ENCODE measurements around the gene PKIG.

Gene PKIG

DNA sequence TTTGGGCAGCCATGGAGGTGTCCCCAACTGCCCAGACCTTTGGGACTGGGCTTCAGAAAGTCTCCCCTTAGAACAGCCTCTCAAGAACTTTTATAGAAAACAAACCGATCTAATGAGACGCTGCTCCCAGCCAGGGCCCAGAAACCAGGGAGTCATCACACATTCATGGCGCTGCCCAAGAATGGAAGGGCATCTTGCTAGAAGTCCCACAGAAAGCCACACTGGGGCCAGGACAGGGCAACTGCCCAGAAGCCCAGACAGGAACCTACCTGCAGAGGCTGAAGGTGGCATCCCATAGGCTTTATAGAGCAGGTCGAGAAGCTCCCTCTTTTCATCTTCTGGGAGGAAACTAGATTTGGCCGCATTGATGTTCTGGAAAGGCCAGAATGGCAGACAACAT lies 37.7 kb downstream of the PKIG start:
- DNase-seq (ENCODE audit: low read depth in 2 of 2), result no peak

DNA sequence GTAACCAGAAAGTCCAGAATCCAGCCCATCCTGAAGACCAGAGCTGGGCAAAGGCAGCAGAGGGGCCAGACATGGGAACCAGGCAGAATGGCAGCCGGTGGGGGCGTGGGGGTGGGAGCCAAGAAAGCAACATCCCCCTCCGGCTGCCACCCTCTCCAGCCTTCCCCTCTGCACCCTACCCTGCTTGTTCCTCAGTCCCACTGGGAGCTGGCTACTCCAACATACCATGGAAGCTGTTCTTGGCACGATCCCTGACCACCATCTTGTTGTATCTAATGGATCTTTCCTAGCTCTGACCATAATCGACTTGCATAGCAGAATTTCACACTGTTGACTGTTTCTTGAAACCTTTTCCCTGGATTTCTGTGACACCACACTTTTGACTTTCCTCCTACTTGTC lies 38.9 kb downstream of the PKIG start:
- DNase-seq (ENCODE audit: low read depth in 2 of 2), result no peak

DNA sequence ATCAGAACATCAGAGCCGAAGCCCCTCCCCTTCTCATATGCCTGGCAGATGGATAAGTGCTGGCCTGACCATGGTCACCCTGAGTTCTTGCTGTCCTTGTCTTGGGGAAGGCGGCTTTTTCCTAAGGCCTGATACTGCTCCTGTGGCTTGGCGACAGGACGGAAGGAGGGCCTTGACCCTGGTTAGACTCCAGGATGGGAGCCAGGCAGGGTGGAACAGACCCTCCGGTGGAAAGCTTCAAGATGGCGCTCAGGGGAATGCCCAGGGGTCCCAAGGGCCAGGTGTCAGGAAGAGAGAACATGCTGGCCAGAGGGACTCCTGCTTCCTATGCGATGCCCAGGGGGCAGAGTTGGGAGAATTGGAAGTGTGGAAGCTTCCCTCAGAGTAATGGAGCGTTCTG lies 39.6 kb downstream of the PKIG start:
- DNase-seq (ENCODE audit: low read depth in 2 of 2), result no peak

DNA sequence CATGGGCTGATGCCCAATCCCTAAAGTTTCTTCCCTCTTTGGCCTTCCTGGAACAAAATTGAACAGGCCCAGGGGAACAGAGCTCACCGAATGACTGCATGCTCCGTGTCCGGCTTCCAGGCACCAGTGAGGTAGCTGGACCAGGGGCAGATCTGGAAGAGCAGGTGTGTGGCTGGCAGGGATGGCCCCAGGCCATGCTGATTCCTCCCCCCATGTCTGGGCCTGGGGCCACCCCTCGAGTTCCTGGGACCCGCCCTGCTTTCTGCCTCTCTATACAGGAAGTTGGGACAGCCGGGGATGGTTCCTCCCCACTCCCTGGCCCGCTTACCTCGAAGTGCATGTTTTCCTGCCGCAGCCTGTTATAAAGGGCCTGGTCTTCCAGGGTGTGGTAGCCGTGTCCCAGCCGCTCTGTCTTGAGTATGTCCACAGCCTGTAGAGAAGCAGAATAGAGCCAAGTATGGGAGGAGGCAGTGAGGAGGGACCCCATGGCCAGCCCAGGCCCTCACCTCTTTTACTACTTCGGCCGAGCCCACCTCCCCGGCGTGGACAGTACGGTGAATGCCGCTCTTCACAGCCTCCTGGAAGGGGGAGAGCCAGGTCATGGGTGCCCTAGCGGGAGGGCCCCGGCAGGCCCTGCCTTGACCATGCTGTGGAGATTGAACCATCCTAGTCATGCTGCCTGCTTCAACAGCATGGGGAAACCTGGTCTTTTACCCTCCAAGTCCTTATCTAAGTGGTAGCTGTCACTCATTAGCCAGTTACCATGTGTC lies 40.3 kb downstream of the PKIG start:
- no peak for DNase-seq (ENCODE audit: low read depth in 2 of 2)

DNA sequence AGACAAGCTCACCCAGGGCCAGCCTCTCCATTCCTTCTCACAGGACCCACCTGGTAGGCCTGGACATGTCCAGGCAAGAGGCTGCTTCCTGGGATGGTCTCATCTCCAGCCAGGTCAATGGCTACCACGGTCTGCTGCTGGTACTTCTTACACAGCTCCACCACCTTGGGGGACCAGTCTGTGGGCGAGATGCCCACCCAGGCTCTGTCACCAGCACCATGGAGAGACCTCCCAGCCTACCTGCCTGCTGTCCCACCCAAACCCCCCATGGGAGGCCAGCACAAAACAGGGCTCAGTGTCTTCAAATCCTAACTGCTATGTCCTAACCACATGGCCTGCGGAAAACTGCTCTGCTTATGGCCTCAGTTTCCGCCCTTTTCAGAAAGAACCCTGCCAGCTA lies 41.8 kb downstream of the PKIG start:
- no peak for DNase-seq (ENCODE audit: low read depth in 2 of 2)

DNA sequence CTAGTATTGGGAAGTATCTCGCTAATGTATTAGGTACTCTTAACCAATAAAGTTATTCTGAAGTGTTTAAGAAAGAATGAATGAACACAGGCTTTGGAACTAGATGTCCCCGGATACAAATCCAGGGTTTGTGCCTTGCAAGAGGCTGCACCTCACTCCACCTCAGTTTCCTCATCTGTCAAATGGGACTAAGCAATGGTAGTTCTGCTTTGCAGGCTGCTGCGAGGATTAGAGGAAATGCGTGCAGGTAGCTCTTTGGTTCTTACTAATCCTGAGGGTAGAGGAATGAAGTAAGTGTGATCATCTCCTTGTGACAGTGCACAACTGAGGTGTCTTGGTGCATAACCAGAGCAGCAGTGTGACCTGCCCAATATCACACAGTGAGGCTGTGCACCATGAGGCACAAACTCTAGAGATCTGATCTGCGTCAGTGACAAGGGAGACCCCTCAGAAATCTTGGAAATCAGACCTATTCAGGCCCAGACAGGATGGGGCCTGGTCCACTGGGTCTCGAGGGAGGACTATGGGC lies 42.4 kb downstream of the PKIG start:
- DNase-seq (ENCODE audit: low read depth in 2 of 2), result no peak

DNA sequence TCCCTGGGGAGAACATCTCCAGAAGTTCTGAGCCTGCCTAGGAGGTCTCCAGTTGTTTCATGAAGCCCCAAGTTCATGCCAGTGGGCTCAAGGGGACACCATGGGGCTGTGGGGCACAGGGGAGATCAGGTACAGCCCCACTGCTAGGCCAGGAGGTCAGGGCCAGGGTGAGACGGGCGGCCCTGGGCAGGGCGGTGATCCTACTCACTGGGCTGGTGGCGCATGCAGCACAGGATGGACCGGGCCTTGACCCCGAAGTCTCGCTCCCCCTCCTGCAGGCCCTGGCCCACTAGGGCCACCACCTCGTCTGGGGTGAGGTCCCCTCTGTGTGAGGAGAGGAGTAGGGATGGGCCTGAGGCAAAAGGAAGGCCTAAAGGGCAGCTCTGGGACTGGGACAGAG lies 43.0 kb downstream of the PKIG start:
- DNase-seq (ENCODE audit: low read depth in 2 of 2), result no peak

DNA sequence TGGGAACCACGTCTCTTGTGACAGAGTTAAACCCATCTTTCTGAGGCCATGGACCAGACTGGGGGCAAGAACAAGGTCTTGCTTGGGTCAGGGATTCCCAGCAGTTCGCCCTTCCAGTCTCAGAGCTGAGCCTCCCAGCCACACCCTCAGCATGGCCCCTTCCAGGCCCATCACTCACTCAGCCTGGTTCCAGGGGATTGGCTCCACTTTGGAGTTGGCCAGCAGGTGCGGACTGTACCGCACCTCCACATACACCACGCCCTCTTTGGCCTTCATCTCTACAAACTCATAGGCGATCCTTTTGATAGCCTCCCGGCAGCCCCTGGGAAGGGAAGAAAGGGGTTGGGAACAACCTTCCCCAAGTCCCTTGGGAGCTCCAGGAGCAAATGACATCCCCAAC lies 43.9 kb downstream of the PKIG start:
- no peak for DNase-seq (ENCODE audit: low read depth in 2 of 2)

DNA sequence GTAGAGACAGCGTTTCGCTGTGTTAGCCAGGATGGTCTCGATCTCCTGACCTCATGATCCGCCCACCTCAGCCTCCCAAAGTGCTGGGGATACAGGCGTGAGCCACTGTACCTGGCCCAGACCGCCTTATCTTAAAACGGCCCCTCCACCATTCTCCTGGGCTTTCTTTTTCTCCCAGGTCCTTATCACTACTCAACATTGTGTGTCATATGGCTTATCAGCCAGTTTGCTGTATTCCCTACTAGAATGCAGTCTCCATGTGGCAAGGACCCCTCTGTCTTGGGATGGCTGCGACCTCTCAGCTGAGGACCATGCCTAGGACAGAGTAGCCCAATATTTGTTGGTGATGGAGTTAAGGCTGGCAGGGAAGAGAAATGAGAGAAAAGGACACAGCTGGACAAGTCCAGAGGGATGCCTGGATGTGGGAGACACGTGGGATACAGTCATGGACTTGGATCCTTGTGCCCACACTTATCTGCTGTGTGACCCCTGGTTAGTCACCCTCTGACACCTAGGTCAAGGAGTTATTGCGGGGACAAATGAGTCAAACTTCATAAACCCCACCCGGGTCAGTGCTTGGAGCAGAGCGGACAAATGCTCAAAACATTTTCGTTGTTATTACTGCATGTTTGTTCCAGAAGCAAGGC lies 45.1 kb downstream of the PKIG start:
- DNase-seq (ENCODE audit: low read depth in 2 of 2), result no peak

DNA sequence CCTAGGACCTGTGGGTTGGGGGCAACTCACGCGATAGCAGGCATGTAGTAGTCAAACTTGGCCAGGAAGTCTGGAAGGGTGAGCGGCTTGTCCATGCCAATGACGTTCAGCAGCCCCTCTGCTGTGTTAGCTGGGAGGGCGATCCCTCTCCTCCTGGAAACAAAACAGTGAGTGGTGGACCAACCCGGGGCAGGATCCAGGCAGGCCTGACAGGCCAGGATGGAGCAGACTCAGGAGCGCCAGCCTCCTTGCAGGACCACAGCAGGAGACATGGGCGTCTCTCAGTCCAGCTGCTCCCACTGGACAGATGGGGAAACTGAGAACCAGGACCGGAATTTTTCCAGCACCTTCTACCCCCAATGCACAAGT lies 46.6 kb downstream of the PKIG start:
- no peak for DNase-seq (ENCODE audit: low read depth in 2 of 2)

DNA sequence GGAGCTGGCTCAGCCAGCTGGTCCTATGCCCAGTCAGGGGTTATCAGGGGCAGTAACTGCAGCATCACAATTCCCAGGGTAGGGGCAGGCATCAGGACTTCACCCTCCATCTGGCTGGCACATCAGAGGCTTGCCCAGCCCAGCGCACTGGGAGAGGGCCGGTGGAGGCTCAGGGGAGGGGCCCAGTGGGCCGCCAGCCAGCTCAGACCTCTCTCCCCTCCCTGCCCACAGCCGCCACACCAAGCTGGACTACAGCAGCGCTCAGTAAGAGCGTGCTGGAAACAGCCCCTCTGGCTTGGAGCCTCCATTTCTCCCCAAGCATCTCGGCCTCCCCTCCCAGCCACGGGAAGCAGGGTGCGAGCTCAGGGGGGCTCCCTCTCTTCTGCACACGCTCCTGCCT lies 47.2 kb downstream of the PKIG start:
- DNase-seq (ENCODE audit: low read depth in 2 of 2), result no peak

DNA sequence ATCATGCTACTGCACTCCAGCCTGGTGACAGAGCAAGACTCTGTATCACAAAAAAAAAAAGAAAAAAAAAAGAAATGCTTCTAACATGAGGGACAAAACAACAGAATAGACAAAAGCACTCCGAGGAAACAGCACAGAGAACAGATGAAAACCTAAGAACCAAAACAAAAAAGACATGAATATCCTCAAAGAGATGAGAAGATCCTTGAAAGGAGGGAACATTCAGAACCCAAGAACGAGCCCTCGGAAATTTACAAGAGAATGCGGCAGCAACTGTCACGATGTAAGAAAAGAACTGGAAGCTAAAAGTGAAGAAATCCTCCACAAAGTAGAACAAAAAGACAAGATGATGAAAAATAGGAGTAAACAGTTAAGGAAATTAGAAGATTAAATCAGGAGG lies 47.9 kb downstream of the PKIG start:
- no peak for DNase-seq (ENCODE audit: low read depth in 2 of 2)

DNA sequence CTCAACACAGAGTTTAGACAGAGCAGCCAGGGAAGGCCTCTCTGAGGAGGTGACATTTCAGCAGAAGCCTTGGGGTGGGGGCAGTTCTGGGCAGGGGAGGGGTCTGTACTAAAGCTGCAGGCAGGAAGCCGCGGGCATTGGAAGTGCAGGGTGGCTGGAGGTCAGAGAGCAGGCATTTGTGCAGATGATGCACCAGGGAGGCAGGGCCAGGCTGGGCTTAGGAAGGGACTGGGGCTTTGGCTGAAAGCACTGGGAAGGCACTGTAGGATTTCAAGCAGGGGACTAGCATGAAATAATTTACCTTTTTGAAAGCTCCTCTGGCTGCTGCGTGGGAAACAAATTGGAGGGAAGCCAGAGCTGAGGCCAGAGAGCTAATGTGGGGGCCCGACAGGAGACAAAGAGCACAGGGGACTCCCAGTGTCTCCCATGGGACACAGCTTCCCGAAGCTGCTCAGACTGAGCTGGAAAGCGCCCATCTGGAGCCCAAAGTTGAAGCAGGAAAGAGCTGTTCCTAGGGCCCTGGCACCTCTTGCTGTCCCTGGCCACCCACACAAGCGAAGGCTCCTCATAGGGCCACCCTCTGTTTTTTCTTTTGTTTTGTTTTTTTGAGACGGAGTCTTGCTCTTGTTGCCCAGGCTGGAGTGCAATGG lies 49.8 kb downstream of the PKIG start:
- no peak for DNase-seq (ENCODE audit: low read depth in 2 of 2)

DNA sequence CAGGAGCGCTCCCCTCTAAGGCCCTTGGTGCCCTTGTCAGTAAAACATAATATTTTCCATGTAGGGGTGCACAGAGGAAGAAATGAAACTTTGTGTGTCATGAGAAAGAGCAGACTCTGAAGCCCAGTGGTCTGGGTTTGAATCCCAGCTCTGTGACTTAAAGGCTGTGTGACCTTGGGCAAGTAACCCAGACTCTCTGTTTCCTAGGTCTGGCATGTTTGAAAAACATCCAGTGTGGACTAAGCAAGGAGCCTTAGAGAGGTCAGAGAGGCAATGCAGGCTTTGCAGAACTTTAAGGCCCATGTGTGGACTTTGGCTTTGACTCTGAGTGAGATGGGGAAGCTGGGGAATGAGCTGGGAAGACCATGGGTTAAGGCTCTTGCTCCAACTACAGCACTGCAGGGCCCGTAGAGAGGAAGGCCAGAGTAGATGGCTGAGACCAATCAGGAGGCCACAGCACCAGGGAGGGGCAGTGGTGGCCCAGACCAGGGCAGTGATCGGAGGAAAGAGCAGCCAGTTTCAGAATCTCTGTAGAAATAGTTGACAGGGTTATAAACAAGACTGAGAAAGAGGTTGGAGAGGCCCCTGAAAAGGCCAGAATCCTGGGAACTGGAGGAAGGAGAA lies 50.9 kb downstream of the PKIG start:
- DNase-seq (ENCODE audit: low read depth in 2 of 2), result no peak

DNA sequence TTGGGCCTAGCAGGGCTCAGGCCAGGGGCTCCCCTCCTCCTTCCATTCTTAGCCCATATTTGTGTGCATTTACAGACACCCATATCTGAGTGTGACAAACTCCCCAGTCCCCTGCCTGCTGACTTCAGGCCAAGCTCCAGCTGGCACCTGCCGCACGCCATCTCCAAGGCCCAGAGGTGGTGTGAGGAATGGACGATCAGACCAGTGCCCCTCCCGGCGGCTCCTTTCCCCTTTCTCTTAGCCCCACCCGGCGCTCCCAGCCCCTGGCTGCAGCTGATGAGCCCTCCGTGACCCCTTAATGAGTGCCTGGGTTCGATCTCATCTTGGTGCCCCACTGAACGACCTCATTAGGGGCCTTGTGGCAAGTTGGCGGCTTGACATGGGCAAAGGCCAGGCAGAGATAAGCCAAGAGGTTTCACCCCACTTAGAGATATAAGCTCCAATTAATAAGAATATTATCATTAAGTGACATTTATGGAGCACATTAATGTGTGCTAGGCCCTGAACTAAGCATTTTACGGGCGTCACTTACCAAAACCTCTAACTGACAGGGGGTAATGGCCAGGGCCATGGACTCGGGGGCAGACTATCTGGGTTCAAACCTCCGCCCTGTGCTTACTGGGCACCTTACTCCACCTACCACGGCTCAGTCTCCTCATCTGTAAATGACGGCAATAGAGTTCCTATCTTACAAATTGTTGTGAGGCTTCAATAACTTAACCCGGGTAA lies 51.7 kb downstream of the PKIG start:
- no peak for DNase-seq (ENCODE audit: low read depth in 2 of 2)

DNA sequence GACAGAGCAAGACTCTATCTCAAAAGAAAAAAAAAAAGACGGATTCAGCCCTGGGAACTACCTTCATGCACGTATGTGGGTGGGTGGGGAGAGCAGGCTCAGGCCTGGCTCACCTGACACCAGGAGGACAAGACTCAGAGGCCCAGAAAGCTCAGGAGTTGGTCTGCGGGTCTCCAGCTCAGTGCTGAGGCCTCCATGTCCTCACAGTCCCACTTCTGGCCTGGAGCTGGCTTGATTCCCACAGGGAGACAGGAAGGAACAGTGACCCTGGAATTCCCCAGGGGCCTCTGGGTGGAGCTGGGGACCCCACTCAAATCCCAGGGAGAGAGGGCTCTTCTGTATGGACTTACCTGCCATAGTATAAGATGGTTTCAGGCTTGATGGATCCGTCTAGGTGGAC lies 53.5 kb downstream of the PKIG start:
- DNase-seq (ENCODE audit: low read depth in 2 of 2), result no peak

DNA sequence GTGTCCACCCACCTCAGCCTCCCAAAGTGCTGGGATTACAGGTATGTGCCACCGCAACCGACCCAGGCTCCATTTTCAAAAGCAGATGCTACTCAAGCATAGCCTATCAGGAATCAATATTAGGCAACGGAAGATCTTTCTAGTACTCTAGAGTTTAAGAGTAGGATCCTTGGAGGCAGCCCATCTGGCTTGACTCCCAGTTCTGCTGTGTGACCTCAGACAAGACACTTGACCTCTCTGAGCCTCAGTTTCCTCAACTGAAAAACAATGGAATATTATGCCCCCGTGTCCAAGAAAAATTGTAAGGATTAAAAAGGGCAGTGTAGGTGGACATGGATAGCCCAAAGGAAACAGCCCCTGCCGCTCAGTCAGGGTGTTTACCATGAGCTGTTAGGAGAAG lies 54.7 kb downstream of the PKIG start:
- DNase-seq (ENCODE audit: low read depth in 2 of 2), result no peak

DNA sequence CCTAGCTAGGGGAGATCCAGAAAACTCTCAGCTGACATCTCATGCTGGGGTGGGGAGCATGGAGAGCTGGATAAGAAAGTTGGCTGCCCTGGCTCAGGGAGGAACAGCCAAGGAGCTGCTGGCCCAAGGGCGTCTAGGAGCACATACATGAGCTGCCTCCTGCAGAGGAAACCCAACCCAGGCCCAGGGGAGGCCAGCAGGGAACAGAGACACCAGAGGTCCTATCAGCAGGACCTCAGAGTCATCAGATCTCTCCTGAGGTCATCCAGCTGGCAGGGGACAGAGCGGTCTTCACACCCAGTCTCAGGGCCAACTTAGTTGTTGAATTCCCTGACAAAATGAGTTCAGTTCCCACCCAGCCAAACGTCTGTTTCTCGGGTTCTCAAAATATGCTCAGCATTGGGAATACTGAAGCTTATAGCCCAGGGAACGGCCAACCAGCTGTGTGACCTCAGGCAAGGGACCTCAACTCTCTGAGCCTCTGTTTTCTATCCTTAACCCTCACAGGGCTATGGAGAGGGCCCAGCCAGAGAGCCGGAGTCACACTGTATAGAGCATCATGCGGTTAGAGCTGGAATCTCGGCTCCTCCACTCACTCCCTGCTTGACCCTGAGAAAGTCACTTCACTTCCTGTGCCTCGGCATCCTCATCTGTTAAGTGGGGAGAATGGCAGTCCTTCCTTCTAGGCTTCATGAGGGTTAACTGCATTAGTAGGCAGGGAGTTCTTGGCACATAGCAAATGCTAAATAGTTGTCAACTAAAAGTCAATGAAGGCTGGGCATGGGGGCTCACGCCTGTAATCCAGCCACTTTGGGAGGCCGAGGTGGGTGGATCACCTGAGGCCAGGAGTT lies 55.4 kb downstream of the PKIG start:
- DNase-seq (ENCODE audit: low read depth in 2 of 2), result no peak

DNA sequence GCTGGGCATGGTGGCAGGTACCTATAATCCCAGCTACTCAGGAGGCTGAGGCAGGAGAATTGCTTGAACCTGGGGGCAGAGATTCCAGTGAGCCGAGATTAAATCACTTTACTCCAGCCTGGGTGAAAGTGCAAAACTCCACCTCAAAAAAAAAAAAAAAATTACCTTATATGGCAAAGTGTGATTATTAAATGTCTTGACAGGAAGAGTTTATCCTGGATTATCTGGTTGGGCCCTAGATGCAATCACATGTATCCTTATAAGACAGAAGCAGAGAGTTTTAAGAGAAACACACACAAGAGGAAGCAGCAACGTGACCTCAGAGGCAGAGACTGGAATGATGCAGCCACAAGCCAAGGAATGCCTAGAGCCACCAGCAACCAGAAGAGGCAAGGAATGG lies 58.1 kb downstream of the PKIG start:
- no peak for DNase-seq (ENCODE audit: low read depth in 2 of 2)

DNA sequence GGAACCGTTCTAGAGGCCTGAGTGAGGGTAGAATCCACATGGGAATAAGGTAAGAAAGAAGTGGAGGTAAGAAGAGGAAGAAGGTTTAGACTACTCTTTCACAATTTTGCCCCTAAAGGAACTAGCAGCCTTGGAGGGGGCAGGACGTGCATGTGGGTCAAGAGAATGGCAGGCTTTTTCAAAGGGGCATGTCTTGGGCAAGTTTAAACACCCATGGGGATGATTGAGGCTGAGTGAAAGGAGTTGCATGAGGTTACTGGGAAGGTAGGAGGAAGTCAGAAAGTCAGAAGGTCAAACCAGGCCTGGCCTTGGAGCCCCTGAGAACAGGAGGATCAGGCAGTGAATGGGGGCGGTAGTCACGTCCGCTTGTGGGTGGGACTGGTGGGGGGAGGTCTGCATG lies 58.9 kb downstream of the PKIG start:
- DNase-seq (ENCODE audit: low read depth in 2 of 2), result no peak
